CD4-positive, alpha-beta T cell treated with Interleukin-1 beta for 1 hour (primary cell): ENCODE measurements around the gene OR4S2.

Source experiments
- DNase-seq, 2 donors: peaks; one replicate each; pipeline ENCODE4 v3.0.0-alpha.2; 2020 to 2022

Gene OR4S2

GRCh38 chr11:55648027-55648426 lies at the start of gene OR4S2:
OR4S2 (plus strand) TSS chr11:55648327; CDS start chr11:55650904, 2,577 bp downstream.
- no peak for DNase-seq

GRCh38 chr11:55607545-55607944 lies 40.6 kb upstream of the OR4S2 start, which contains the start of gene OR4C11:
OR4C11 (minus strand) TSS chr11:55607645; CDS start chr11:55604373, 3,272 bp downstream.
- no peak for DNase-seq

- no peak for DNase-seq
These were observed 23.6 kb upstream of the OR4S2 start for GRCh38 chr11:55624531-55624930.

- DNase-seq, result no peak
These were observed 13.3 kb upstream of the OR4S2 start, which contains the start of gene OR4P4 for GRCh38 chr11:55634813-55635212. OR4P4 (plus strand) TSS chr11:55635113.

GRCh38 chr11:55652560-55652959 lies 4.4 kb downstream of the OR4S2 start:
- DNase-seq, result no peak

GRCh38 chr11:55655096-55655495 lies 7.0 kb downstream of the OR4S2 start:
- no peak for DNase-seq

- no peak for DNase-seq
These were observed 10.0 kb downstream of the OR4S2 start for GRCh38 chr11:55658031-55658573.

GRCh38 chr11:55658608-55659007 lies 10.5 kb downstream of the OR4S2 start:
- DNase-seq, result no peak

- no peak for DNase-seq
These were observed 13.8 kb downstream of the OR4S2 start, which contains the start of gene OR4C6 for GRCh38 chr11:55661901-55662300. OR4C6 (plus strand) TSS chr11:55662201; CDS start chr11:55665167, 2,966 bp downstream.

- no peak for DNase-seq
These were observed 21.2 kb downstream of the OR4S2 start for GRCh38 chr11:55669376-55669775.

- no peak for DNase-seq
These were observed 25.7 kb downstream of the OR4S2 start for GRCh38 chr11:55673860-55674259.

- DNase-seq, result no peak
These were observed 49.7 kb downstream of the OR4S2 start for GRCh38 chr11:55697817-55698216.

GRCh38 chr11:55701429-55701828 lies 53.3 kb downstream of the OR4S2 start:
- DNase-seq, result no peak
